IPS-18c (cell line): ENCODE results near the gene VPS8.
"Not testable (repeated sequence)": the region's sequence is repeated elsewhere in the genome, so short reads cannot be mapped to it uniquely, and the experiment has no call there.

ENCODE experiments used
- H3K4me3 ChIP-seq: 2 replicates; pipeline ENCODE4 v1.7.0; 2013; ENCODE audit warnings: low read depth, mild to moderate bottlenecking, low read length, moderate library complexity; ENCODE audit not compliant: insufficient read depth
- H3K9me3 ChIP-seq: one replicate; pipeline ENCODE4 v1.6.1; 2013; ENCODE audit warnings: mild to moderate bottlenecking, low read length, moderate library complexity; ENCODE audit not compliant: control insufficient read depth, insufficient read depth

VPS8 gene

GRCh38 chr3:184918750-184919149, 106.8 kb downstream of the VPS8 start:
- Histone ChIP-seq H3K4me3 (no peak overlapping the region), H3K9me3 (no peaks in the 10 kb centered on the region)

GRCh38 chr3:184919651-184920050, 107.7 kb downstream of the VPS8 start:
- no peaks in the 10 kb centered on the region for H3K9me3 ChIP-seq
- H3K4me3 ChIP-seq = no peak overlapping the region

- H3K4me3 ChIP-seq = no peak overlapping the region
These were observed 112.6 kb downstream of the VPS8 start for GRCh38 chr3:184924547-184924946.

GRCh38 chr3:184927796-184928315, 115.9 kb downstream of the VPS8 start:
- Histone ChIP-seq H3K9me3 (no peaks in the 10 kb centered on the region), H3K4me3 (no peak overlapping the region)

More at GRCh38 chr3:184924547-184924946, 112.6 kb downstream of the VPS8 start:
- no peaks in the 10 kb centered on the region for H3K9me3 ChIP-seq

GRCh38 chr3:184932777-184933176, 120.8 kb downstream of the VPS8 start:
- no peaks in the 10 kb centered on the region for H3K9me3 ChIP-seq
- H3K4me3 ChIP-seq = no peak overlapping the region

- no peak overlapping the region for H3K4me3 ChIP-seq
- no peaks in the 10 kb centered on the region for H3K9me3 ChIP-seq
These were observed 125.6 kb downstream of the VPS8 start for GRCh38 chr3:184937611-184938010.

GRCh38 chr3:184941408-184941807, 129.4 kb downstream of the VPS8 start:
- Histone ChIP-seq H3K9me3 (no peaks in the 10 kb centered on the region), H3K4me3 (no peak overlapping the region)

- Histone ChIP-seq H3K4me3 (no peak overlapping the region), H3K9me3 (no peaks in the 10 kb centered on the region)
These were observed 130.8 kb downstream of the VPS8 start for GRCh38 chr3:184942735-184943134.

GRCh38 chr3:184944241-184944640, 132.3 kb downstream of the VPS8 start:
- H3K9me3 ChIP-seq = no peaks in the 10 kb centered on the region

GRCh38 chr3:184945886-184946625, 134.1 kb downstream of the VPS8 start:
- Histone ChIP-seq H3K9me3 (no peaks in the 10 kb centered on the region), H3K4me3 (no peak overlapping the region)

More at GRCh38 chr3:184944241-184944640, 132.3 kb downstream of the VPS8 start:
- no peak overlapping the region for H3K4me3 ChIP-seq

GRCh38 chr3:184946917-184947316, 135.0 kb downstream of the VPS8 start:
- Histone ChIP-seq H3K9me3 (no peaks in the 10 kb centered on the region), H3K4me3 (no peak overlapping the region)

- Histone ChIP-seq H3K4me3 (no peak overlapping the region), H3K9me3 (no peaks in the 10 kb centered on the region)
These were observed 137.4 kb downstream of the VPS8 start for GRCh38 chr3:184949251-184949965.

- not testable (repeated sequence) for H3K9me3 ChIP-seq
These were observed 138.8 kb downstream of the VPS8 start for GRCh38 chr3:184950816-184951215.

GRCh38 chr3:184952671-184953070, 140.7 kb downstream of the VPS8 start:
- Histone ChIP-seq H3K9me3 (no peaks in the 10 kb centered on the region), H3K4me3 (no peak overlapping the region)

More at GRCh38 chr3:184950816-184951215, 138.8 kb downstream of the VPS8 start:
- H3K4me3 ChIP-seq = not testable (repeated sequence)

GRCh38 chr3:184953401-184953800, 141.4 kb downstream of the VPS8 start:
- Histone ChIP-seq H3K9me3 (no peaks in the 10 kb centered on the region), H3K4me3 (no peak overlapping the region)

- H3K4me3 ChIP-seq = no peak overlapping the region
- no peaks in the 10 kb centered on the region for H3K9me3 ChIP-seq
These were observed 142.3 kb downstream of the VPS8 start for GRCh38 chr3:184954251-184954650.

GRCh38 chr3:184954851-184955250, 142.9 kb downstream of the VPS8 start:
- H3K9me3 ChIP-seq, H3K4me3 ChIP-seq: not testable (repeated sequence)
